H9 (cell line): ENCODE measurements around the gene CASP10. TPM values are rescaled to one million over a fixed set of nuclear protein-coding genes. Genes with fewer than 3 reads are reported as not detected.

Source experiments
- DNase-seq: peaks from one replicate; pipeline ENCODE4 v3.0.0-alpha.2; 2017
- H2AFZ ChIP-seq: one replicate; pipeline ENCODE4 v1.6.1; 2013; ENCODE audit warnings: mild to moderate bottlenecking, low read length, control low read depth, moderate library complexity
- H2AK5ac ChIP-seq: 2 replicates; pipeline ENCODE4 v1.6.1; 2013; ENCODE audit warnings: low read length, control low read depth, mixed read lengths; ENCODE audit not compliant: insufficient read length
- H2BK120ac ChIP-seq: one replicate; pipeline ENCODE4 v1.6.1; 2013; ENCODE audit warnings: low read depth, mild to moderate bottlenecking, low read length, control low read depth, inconsistent platforms; ENCODE audit not compliant: poor library complexity, severe bottlenecking
- H2BK12ac ChIP-seq: 2 replicates; pipeline ENCODE4 v1.6.1; 2013; ENCODE audit warnings: low read length, control low read depth, mixed read lengths, low read depth; ENCODE audit not compliant: insufficient read length
- H2BK15ac ChIP-seq: 2 replicates; pipeline ENCODE4 v1.6.1; 2013; ENCODE audit warnings: low read depth, low read length, control low read depth
- H2BK20ac ChIP-seq: one replicate; pipeline ENCODE4 v1.6.1; 2013; ENCODE audit warnings: low read depth, mild to moderate bottlenecking, low read length, control low read depth, inconsistent platforms; ENCODE audit not compliant: poor library complexity, severe bottlenecking
- H2BK5ac ChIP-seq: 2 replicates; pipeline ENCODE4 v1.6.1; 2013; ENCODE audit warnings: low read length, control low read depth, mixed read lengths; ENCODE audit not compliant: insufficient read length
- H3K14ac ChIP-seq: 2 replicates; pipeline ENCODE4 v1.6.1; 2013; ENCODE audit warnings: low read length, control low read depth; ENCODE audit not compliant: insufficient read depth
- H3K18ac ChIP-seq: 2 replicates; pipeline ENCODE4 v1.6.1; 2013; ENCODE audit warnings: low read depth, mild to moderate bottlenecking, mixed read lengths, low read length, control low read depth; ENCODE audit not compliant: insufficient read length
- H3K23ac ChIP-seq: 2 replicates; pipeline ENCODE4 v1.6.1; 2013; ENCODE audit warnings: low read length, control low read depth, mixed read lengths, low read depth; ENCODE audit not compliant: insufficient read length
- H3K23me2 ChIP-seq: 2 replicates; pipeline ENCODE4 v1.6.1; 2013; ENCODE audit warnings: low read depth, mild to moderate bottlenecking, mixed read lengths, low read length, control low read depth; ENCODE audit not compliant: insufficient read length, poor library complexity, severe bottlenecking
- H3K27ac ChIP-seq: 2 replicates; pipeline ENCODE4 v1.5.1; 2013; ENCODE audit warnings: low read length, control low read depth, mixed read lengths, low read depth; ENCODE audit not compliant: insufficient read length
- H3K27me3 ChIP-seq: 2 replicates; pipeline ENCODE4 v1.6.1; 2013; ENCODE audit warnings: low read length, control low read depth, inconsistent platforms; ENCODE audit not compliant: insufficient read depth
- H3K4ac ChIP-seq: 2 replicates; pipeline ENCODE4 v1.6.1; 2013; ENCODE audit warnings: low read depth, mild to moderate bottlenecking, control low read depth, inconsistent platforms, low read length, moderate library complexity
- H3K4me1 ChIP-seq: 2 replicates; pipeline ENCODE4 v1.6.1; 2013; ENCODE audit warnings: low read length, control low read depth, inconsistent platforms; ENCODE audit not compliant: insufficient read depth
- H3K4me2 ChIP-seq: 2 replicates; pipeline ENCODE4 v1.6.1; 2013; ENCODE audit warnings: low read length, control low read depth, mixed read lengths; ENCODE audit not compliant: insufficient read length, insufficient read depth
- H3K56ac ChIP-seq: 2 replicates; pipeline ENCODE4 v1.6.1; 2013; ENCODE audit warnings: low read depth, mild to moderate bottlenecking, mixed read lengths, low read length, control low read depth; ENCODE audit not compliant: insufficient read length
- H3K79me1 ChIP-seq: 2 replicates; pipeline ENCODE4 v1.6.1; 2013; ENCODE audit warnings: low read depth, mild to moderate bottlenecking, moderate library complexity, low read length, control low read depth, inconsistent platforms; ENCODE audit not compliant: insufficient read depth, poor library complexity, severe bottlenecking
- H3K79me2 ChIP-seq: 2 replicates; pipeline ENCODE4 v1.6.1; 2013; ENCODE audit warnings: low read length, control low read depth, inconsistent platforms; ENCODE audit not compliant: insufficient read depth
- H3K9ac ChIP-seq: 2 replicates; pipeline ENCODE4 v1.6.1; 2013; ENCODE audit warnings: low read length, control low read depth, mixed read lengths; ENCODE audit not compliant: insufficient read length; ENCODE audit errors: extremely low read depth
- H3K9me3 ChIP-seq: one replicate; pipeline ENCODE4 v1.6.1; 2013; ENCODE audit warnings: low read depth, low read length, inconsistent platforms; ENCODE audit not compliant: control insufficient read depth
- H3T11ph ChIP-seq: one replicate; pipeline ENCODE4 v1.6.1; 2013; ENCODE audit warnings: mild to moderate bottlenecking, low read length, control low read depth, inconsistent platforms
- H4K20me1 ChIP-seq: one replicate; pipeline ENCODE4 v1.6.1; 2013; ENCODE audit not compliant: control insufficient read depth, insufficient read length, insufficient read depth
- H4K5ac ChIP-seq: 2 replicates; pipeline ENCODE4 v1.6.1; 2013; ENCODE audit warnings: low read depth, mild to moderate bottlenecking, mixed read lengths, low read length, control low read depth; ENCODE audit not compliant: insufficient read length
- H4K8ac ChIP-seq: replicated peaks from 2 replicates; pipeline ENCODE4 v1.6.1; 2013; ENCODE audit warnings: low read length, control low read depth, mixed read lengths, low read depth; ENCODE audit not compliant: insufficient read length
- H4K91ac ChIP-seq: 2 replicates; pipeline ENCODE4 v1.6.1; 2013; ENCODE audit warnings: low read depth, mild to moderate bottlenecking, moderate library complexity, mixed read lengths, low read length, control low read depth; ENCODE audit not compliant: insufficient read length
- H3K27ac Mint-ChIP-seq, 3 experiments: 2 replicates in 2 of 3; 3 replicates in 1 of 3; pipeline ENCODE4 v1.8.0; 2020 to 2021; ENCODE audit warnings: mixed read lengths in 3 of 3, mild to moderate bottlenecking in 1 of 3, moderate library complexity in 1 of 3
- H3K27me3 Mint-ChIP-seq: 2 replicates; pipeline ENCODE4 v1.8.0; 2021; ENCODE audit warnings: low read depth, mild to moderate bottlenecking, moderate library complexity, mixed read lengths
- H3K36me3 Mint-ChIP-seq, 3 experiments: 2 replicates in 2 of 3; 3 replicates in 1 of 3; pipeline ENCODE4 v1.8.0; 2020 to 2021; ENCODE audit warnings: low read depth in 3 of 3, mixed read lengths in 3 of 3; ENCODE audit not compliant: insufficient read depth in 1 of 3
- H3K4me1 Mint-ChIP-seq, 2 experiments: 2 replicates each; pipeline ENCODE4 v1.8.0; 2020; ENCODE audit warnings: mixed read lengths in 2 of 2
- H3K4me3 Mint-ChIP-seq, 2 experiments: 2 replicates in 1 of 2; 3 replicates in 1 of 2; pipeline ENCODE4 v1.8.0; 2020 to 2021; ENCODE audit warnings: mild to moderate bottlenecking in 2 of 2, mixed read lengths in 2 of 2, moderate library complexity in 1 of 2
- H3K9me3 Mint-ChIP-seq, 2 experiments: 2 replicates in 1 of 2; 3 replicates in 1 of 2; pipeline ENCODE4 v1.8.0; 2020; ENCODE audit warnings: mild to moderate bottlenecking in 2 of 2, mixed read lengths in 2 of 2, moderate library complexity in 1 of 2
- WGBS: extraction: QIAGEN DNeasy Blood & Tissue Kit; methylation state at CpG from one replicate; pipeline ENCODE4 v1.1.7; 2013; ENCODE audit warnings: missing lambda C conversion rate, low lambda C conversion rate, mixed read lengths; ENCODE audit not compliant: insufficient read length; ENCODE audit errors: extremely low coverage; 5-methylcytosine and 5-hydroxymethylcytosine counted together
- total RNA-seq: library from RNA; stranded (reverse); gene quantifications from 2 replicates; pipeline ENCODE4 v1.2.1, GENCODE V29; 2021
- TF ChIP-seq, protein P1 (sequence below): fragments of 200-600 bp; sonication (generic); conservative IDR thresholded peaks from 3 replicates; pipeline ENCODE4 v1.8.0; 2021; ENCODE audit warnings: antibody characterized with exemption, mild to moderate bottlenecking

CASP10 gene
- total RNA-seq, 1 experiment from 2014 or later: 2.7 TPM

DNA sequence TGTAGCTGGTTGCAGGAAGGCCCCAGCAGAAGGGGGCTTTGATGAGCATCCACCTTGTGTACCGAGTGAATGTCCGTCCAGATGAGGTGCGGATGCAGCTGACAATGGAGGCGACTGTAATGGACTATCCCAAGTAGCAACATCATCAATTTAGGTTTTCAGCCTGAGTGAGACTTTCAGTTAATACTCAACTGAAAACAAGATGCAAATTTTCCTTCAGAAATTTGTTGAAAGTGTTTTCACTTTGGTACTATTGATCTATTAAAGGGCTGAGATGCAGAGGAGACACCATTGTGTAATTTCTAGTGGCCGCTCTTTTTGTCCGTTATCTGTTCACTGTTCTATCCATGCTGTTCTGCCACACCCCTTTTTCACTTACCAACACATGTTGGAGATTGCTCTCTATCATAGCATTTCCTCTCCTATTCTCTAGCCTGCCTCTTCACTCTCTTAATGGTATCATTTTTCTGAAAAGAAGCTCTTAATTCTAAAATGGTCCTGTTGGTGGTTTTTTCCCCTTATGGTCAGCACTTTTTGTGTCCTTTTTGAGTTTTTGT lies 65.4 kb downstream of the CASP10 start:
- no peak overlapping the region for H2AK5ac ChIP-seq
- no CpG with 5 or more reads among the region's 6 CpGs for WGBS
- Mint-ChIP-seq H3K27me3 (no peaks in the 10 kb centered on the region), H3K9me3 (peaks cover 2 to 3% of the 10 kb centered on the region in 2 experiments; a peak in 2 of 5 replicates), H3K27ac (no peak overlapping the region), H3K36me3 (peaks cover 0 to 2% (median 0%) of the 10 kb centered on the region in 3 experiments; a peak in 2 of 7 replicates), H3K4me1 (no peaks in the 10 kb centered on the region), H3K4me3 (no peak overlapping the region)
- H4K8ac ChIP-seq: no peak overlapping the region
- no peak overlapping the region for H3K23ac ChIP-seq
- no peaks in the 10 kb centered on the region for H3K4me1 ChIP-seq
- no peak overlapping the region for H4K91ac ChIP-seq
- no peak overlapping the region for H3K14ac ChIP-seq
- H3K27ac ChIP-seq: no peak overlapping the region
- H4K20me1 ChIP-seq: no peaks in the 10 kb centered on the region
- no peak overlapping the region for H3T11ph ChIP-seq
- H2BK5ac ChIP-seq: no peak overlapping the region
- no peaks in the 10 kb centered on the region for H3K79me2 ChIP-seq
- H3K18ac ChIP-seq: no peak overlapping the region
- H3K9ac ChIP-seq: no peak overlapping the region
- no peak overlapping the region for H2BK12ac ChIP-seq
- DNase-seq: no peak
- no peaks in the 10 kb centered on the region for H3K23me2 ChIP-seq
- H2BK120ac ChIP-seq: no peak overlapping the region
- H3K56ac ChIP-seq: no peak overlapping the region
- H2BK15ac ChIP-seq: no peak overlapping the region
- H3K4me2 ChIP-seq: no peak overlapping the region
- no peaks in the 10 kb centered on the region for H3K79me1 ChIP-seq
- TF ChIP-seq, protein P1, sequence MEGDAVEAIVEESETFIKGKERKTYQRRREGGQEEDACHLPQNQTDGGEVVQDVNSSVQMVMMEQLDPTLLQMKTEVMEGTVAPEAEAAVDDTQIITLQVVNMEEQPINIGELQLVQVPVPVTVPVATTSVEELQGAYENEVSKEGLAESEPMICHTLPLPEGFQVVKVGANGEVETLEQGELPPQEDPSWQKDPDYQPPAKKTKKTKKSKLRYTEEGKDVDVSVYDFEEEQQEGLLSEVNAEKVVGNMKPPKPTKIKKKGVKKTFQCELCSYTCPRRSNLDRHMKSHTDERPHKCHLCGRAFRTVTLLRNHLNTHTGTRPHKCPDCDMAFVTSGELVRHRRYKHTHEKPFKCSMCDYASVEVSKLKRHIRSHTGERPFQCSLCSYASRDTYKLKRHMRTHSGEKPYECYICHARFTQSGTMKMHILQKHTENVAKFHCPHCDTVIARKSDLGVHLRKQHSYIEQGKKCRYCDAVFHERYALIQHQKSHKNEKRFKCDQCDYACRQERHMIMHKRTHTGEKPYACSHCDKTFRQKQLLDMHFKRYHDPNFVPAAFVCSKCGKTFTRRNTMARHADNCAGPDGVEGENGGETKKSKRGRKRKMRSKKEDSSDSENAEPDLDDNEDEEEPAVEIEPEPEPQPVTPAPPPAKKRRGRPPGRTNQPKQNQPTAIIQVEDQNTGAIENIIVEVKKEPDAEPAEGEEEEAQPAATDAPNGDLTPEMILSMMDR: no peak
- no peaks in the 10 kb centered on the region for H3K27me3 ChIP-seq
- no peak overlapping the region for H3K4ac ChIP-seq
- no peak overlapping the region for H2BK20ac ChIP-seq
- H2AFZ ChIP-seq: no peak overlapping the region
- H4K5ac ChIP-seq: no peak overlapping the region
- H3K9me3 ChIP-seq: no peaks in the 10 kb centered on the region
